Measurements from ENCODE around the gene HIVEP2.

GRCh38 chr6:142886431-142887170 is 58.4 kb downstream of the HIVEP2 start:
- TF ChIP-seq RCOR1 (IDR thresholded peaks at IDR 0.05; ENCODE audit: low read depth, low read length) (no peak), CEBPB (IDR thresholded peaks at IDR 0.05) (no peak), POLR2A (IDR thresholded peaks at IDR 0.05; ENCODE audit: low read length) (no peak)
